ENCODE results near the gene ATF3.
"Not testable (repeated sequence)": the region's sequence is repeated elsewhere in the genome, so short reads cannot be mapped to it uniquely, and the experiment has no call there.

Gene ATF3

GRCh38 chr1:212651977-212652376, 43.4 kb downstream of the ATF3 start:
- DNase-seq (ENCODE audit: insufficient read length, low spot score) = no peak
- FAIRE-seq = no peak
- TF ChIP-seq CTCF (IDR thresholded peaks at IDR 0.05; ENCODE audit: insufficient read depth, missing control alignments) = no peak

DNA sequence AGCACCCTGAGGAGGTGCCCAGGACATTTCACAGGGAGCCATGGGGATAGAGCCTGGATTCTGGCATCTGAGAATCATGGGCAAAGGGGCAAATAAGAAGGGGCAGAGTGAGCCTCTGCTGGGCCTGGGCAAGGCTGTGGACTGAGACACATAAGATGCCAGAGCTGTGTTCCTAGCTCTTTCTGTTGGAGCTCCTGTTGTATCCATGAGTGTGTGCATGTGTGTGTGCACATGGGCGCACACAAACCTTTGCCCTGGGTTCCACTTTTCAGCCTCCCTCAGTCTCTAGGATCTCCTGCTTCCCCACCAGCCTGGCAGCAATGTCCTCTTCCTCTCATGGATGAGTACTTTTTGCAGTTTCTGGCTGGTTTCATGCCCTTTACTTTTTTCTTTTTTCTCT, 44.0 kb downstream of the ATF3 start:
- no peak for DNase-seq (ENCODE audit: insufficient read length, low spot score)
- no peak for TF ChIP-seq CTCF (IDR thresholded peaks at IDR 0.05; ENCODE audit: insufficient read depth, missing control alignments)
- no peak for FAIRE-seq

DNA sequence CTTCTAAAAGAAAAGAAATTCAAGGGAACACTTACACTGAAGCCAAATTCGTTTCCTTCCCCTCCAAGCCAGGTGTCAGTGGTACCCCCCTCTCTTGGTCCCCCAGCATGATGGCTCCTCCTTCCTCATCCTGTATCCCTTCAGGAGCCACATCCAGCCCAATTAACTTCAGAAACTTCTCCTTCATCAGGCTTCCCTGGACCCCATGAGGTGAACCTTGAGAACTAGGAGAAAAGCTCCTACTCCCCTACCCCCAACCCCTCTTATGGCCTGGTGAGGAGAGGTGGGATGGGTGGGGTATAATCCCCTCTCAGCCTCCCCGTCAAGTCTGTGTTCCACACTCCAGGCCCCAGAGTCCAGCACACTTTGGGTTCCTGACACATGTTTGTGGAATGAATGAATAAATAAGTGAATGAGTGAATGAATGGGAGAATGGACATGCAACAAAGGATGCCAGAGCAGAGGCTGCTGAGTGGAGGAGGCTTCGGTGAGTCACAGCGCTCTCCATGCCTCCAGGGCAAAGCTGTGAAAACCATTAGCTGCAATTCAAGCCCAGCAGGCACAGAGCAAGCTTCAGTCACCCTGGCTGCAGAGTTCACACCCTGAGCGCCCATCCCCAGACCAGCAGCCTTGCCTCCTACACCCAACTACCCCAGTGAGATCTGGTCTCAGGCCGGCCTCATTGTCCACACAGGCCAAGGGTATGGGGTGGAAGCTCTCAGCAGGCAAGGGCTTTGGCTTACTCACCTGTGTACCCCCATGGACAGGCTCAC, 47.3 kb downstream of the ATF3 start:
- no peak for TF ChIP-seq CTCF (IDR thresholded peaks at IDR 0.05; ENCODE audit: insufficient read depth, missing control alignments)
- no peak for DNase-seq (ENCODE audit: insufficient read length, low spot score)
- FAIRE-seq = no peak

GRCh38 chr1:212656730-212657129, 48.2 kb downstream of the ATF3 start:
- no peak for DNase-seq (ENCODE audit: insufficient read length, low spot score)
- no peak for TF ChIP-seq CTCF (IDR thresholded peaks at IDR 0.05; ENCODE audit: insufficient read depth, missing control alignments)
- no peak for FAIRE-seq

DNA sequence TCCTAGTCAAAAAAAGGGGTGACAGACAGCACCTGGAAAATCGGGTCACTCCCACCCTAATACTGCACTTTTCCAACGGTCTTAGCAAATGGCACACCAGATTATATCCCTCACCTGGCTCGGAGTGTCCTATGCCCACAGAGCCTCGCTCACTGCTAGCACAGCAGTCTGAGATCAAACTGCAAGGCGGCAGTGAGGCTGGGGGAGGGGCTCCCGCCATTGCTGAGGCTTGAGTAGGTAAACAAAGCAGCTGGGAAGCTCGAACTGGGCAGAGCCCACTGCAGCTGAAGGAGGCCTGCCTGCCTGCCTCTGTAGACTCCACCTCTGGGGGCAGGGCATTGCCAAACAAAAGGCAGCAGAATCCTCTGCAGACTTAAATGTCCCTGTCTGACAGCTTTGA, 49.7 kb downstream of the ATF3 start:
- FAIRE-seq; DNase-seq (ENCODE audit: insufficient read length, low spot score): not testable (repeated sequence)

DNA sequence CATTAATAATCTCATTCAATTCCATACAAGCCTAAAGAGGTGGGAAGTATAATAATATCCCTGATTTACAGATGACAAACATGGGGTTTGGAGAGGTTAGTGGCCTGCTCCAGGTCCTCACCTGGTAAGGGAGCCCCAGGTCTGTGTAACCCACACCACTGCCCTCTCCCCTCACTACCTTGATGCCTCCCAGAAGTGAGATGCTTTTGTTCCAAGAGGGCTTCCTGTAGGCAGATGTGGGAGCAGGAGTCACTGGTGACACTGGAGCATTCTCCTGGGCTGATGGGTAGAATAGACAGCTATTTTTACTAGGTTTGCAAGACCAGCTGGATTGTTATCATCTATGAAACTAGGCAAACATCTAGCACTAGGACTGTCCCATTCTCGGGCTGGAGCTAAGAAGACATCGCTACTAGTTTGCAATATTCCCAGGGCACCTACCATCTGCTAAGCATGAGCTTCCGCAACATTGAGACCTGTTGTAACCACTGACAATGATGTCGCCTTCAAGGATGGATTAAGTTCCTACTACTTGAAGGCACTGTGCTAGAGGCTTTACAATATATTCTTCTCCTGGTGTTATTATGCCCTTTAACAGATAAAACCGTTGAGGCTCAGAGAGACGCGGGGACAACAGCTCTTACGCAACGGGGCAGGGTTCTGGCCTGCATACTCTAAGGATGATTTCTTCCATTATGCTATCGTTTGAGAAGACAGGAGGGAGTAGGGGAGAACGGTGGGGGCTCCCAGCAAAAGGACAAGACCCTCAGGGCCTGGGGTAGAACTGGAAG, 56.0 kb downstream of the ATF3 start:
- no peak for DNase-seq (ENCODE audit: insufficient read length, low spot score)
- TF ChIP-seq CTCF (IDR thresholded peaks at IDR 0.05; ENCODE audit: insufficient read depth, missing control alignments) = no peak
- FAIRE-seq = no peak

DNA sequence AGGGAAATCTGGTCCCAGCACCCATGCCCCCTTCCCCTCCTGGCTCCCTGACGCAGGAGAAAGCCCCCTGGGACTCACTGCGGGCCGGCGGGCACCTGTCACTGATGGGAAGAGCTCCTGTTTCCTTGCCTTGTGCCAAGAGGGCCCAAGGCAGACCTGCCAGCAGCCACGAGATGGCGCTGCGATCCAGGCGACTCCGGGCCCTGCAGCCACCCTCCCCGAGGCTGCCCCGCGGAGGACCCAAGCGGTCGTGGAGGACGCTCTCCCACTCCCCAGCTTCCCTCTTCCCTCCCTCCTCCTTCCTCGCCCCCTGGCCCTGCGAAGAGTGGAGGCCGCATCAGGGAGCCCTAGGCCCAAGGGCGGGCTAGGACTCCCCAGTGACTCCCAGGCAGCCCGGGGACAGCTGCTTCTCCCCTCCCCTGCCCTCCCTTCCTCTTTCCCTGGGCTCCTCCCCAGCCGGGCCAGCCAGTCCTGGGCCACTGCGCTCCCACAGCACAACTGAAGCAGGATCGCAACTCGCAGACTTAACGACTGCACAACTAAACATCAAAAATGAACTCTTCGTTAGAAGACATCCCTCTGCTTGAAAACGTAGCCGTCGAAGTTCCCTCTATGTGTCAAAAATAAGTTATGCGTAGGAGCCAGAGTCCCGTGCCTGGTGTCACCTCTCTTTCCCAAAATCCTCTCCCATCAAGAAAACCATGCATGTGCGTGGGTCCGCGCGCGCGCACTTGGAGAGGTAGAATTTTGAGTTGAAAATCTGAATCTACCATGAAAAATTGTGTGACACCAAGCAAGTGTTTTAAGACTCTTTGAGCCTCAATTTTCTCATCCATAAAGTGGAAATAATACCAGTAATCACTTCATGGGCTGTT, 56.9 kb downstream of the ATF3 start:
- peak; percentile 95 for TF ChIP-seq CTCF (IDR thresholded peaks at IDR 0.05; ENCODE audit: insufficient read depth, missing control alignments)
- no peak for FAIRE-seq
- peak; percentile 92 for DNase-seq (ENCODE audit: insufficient read length, low spot score)

All from D721Med (cell line).